ENCODE data around the gene COX19. TPM values are rescaled to one million over a fixed set of nuclear protein-coding genes. Genes with fewer than 3 reads are reported as not detected.

COX19 gene
- total RNA-seq, 5 donors from 2014 or later (not counting 1 experiment from before 2014, with no cell fraction given): 38.0 to 50.9 (median 43.7) TPM

DNA sequence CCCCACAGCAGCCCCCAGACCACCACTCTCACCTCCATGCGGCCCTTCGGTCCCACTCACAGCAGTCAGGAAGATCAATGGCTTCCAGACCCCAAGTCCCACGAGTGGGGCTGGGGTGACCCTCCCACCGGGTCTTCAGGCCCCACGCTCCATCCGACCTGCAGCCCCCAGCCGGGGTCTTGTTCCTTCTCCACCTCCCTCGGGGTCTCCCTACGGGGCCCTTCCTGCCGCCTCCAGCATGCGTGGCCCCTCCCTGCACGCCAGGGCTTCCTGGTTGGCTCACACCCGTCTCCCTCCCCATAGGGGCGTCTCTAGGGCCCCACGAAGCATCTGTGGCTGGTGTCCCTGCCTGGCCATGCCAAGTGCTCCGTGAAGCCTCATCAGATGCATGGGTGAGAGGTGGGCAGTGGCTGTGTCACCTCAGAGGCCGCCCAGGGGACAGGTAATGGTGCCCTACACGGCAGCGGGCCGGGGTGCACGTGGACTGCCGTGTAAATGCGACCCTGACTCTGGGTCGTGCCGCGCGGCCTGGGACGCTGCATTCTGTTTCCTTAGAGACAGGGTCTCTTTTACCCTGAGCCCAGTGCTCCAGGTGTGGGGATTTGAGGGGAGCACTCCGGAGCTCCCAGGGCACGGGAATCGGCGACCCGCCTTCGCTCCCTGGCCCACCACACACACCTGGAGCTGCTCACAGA, 40.7 kb downstream of the COX19 start:
- no peak overlapping the region for H3K27ac Mint-ChIP-seq
- Histone ChIP-seq H3K36me3 (ENCODE audit: control insufficient read depth in 2 of 2, extremely low read depth in 1 of 2, insufficient read depth in 1 of 2, low read length in 1 of 2) (no peaks in the 10 kb centered on the region), H3K27me3 (replicated peaks in 1 of 2; ENCODE audit: control insufficient read depth in 2 of 2, extremely low read depth in 1 of 2, insufficient read depth in 2 of 2, low read length in 1 of 2) (peaks cover 0 to 2% of the 10 kb centered on the region in 2 experiments), H3K4me3 (ENCODE audit: control insufficient read depth in 1 of 2, extremely low read depth in 1 of 2, low read length in 1 of 2) (no peak overlapping the region), H3K27ac (ENCODE audit: low read length) (no peak overlapping the region), H3K4me1 (ENCODE audit: control insufficient read depth in 1 of 2, extremely low read depth in 1 of 2, insufficient read depth in 2 of 2, low read length in 2 of 2) (peaks cover 0 to 31% of the 10 kb centered on the region in 2 experiments), H3K9me3 (no peaks in the 10 kb centered on the region)
- no peaks in the 10 kb centered on the region for H3K9me3 Mint-ChIP-seq
- 93% methylated on average over 12 of the region's 34 CpGs for WGBS (ENCODE audit: insufficient coverage)
- POLR2A ChIA-PET: no interaction called here
- no peaks in the 10 kb centered on the region for H3K36me3 Mint-ChIP-seq
- no peak overlapping the region for H3K4me3 Mint-ChIP-seq
- ATAC-seq (replicated peaks in 1 of 4) (no peak), DNase-seq (no peak)
- CTCF ChIA-PET: no interaction called here
- H3K4me1 Mint-ChIP-seq: peaks cover 0 to 12% (median 7%) of the 10 kb centered on the region in 3 donors
- H3K27me3 Mint-ChIP-seq: no peaks in the 10 kb centered on the region

DNA sequence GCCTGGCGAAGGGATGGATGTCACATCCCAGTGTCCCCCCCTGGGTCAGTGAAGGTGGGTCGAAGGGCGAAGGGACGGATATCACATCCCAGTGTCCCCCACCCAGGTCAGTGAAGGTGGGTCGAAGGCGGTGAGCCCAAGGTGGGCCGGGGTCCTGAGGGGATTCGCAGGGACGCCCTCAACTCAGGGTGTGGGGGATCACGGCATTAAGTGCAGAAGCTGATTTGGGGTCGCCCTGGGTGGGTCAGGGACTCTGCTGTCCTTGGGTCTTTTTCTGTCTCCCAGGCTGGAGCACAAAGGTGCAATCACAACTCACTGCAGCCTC, 42.7 kb downstream of the COX19 start:
- WGBS (ENCODE audit: insufficient coverage): 96% methylated on average over 11 of the region's 11 CpGs
- DNase-seq: no peak
- H3K4me1 ChIP-seq (ENCODE audit: control insufficient read depth in 1 of 2, extremely low read depth in 1 of 2, insufficient read depth in 2 of 2, low read length in 2 of 2): peaks cover 0 to 44% of the 10 kb centered on the region in 2 experiments
- no peaks in the 10 kb centered on the region for H3K36me3 ChIP-seq (ENCODE audit: control insufficient read depth in 2 of 2, extremely low read depth in 1 of 2, insufficient read depth in 1 of 2, low read length in 1 of 2)
- no peaks in the 10 kb centered on the region for H3K27me3 Mint-ChIP-seq
- CTCF ChIA-PET: no interaction called here
- H3K4me3 ChIP-seq (ENCODE audit: control insufficient read depth in 1 of 2, extremely low read depth in 1 of 2, low read length in 1 of 2): no peak overlapping the region
- no peaks in the 10 kb centered on the region for H3K9me3 ChIP-seq
- H3K4me3 Mint-ChIP-seq: no peak overlapping the region
- H3K27me3 ChIP-seq (replicated peaks in 1 of 2; ENCODE audit: control insufficient read depth in 2 of 2, extremely low read depth in 1 of 2, insufficient read depth in 2 of 2, low read length in 1 of 2): peaks cover 0 to 2% of the 10 kb centered on the region in 2 experiments
- H3K9me3 Mint-ChIP-seq: no peaks in the 10 kb centered on the region
- H3K27ac ChIP-seq (ENCODE audit: low read length): no peak overlapping the region
- no peak for ATAC-seq (replicated peaks in 1 of 4)
- H3K36me3 Mint-ChIP-seq: no peaks in the 10 kb centered on the region
- H3K4me1 Mint-ChIP-seq: peaks cover 0 to 21% (median 14%) of the 10 kb centered on the region in 3 donors
- POLR2A ChIA-PET: no interaction called here
- H3K27ac Mint-ChIP-seq: no peak overlapping the region

DNA sequence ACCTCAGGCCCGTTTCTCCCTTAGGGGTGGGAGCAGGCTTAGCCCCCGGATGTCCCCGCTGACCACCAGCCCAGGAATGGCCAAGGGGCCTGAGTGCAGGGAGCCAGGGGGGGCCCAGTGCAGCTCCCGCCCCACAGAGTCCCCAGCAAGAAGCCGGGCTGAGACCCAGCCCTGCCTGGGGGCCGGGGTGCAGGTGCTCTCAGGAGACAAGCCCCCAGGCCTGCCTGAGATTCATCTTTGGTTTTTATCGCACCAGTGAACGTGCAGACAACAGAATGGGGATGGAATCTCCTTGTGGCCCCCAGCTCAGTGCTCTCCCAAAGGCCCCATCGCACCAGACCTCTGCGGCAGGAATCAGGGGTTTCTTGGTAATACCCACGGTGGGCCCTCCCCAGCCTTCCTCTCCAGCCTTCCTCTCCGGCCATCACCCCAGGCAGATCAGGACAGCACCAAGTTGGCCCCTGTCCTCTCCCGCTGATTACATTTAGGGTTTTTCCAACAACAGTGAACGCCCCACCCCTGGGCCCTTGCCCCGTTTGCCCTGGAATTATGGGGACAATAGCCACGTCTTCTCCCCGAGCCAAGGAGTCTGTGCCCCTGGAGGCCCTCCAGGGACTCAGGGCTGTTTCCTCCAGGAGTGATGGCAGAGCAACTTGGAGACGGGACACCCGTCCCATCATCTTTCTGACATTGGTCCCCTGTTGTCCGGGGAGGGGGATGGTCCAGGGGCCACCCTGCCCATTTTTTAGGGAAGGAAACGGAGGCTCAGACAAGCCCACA, 43.3 kb downstream of the COX19 start:
- ChIA-PET CTCF (no interaction called here), POLR2A (no interaction called here)
- Histone ChIP-seq H3K4me1 (ENCODE audit: control insufficient read depth in 1 of 2, extremely low read depth in 1 of 2, insufficient read depth in 2 of 2, low read length in 2 of 2) (peaks cover 0 to 50% of the 10 kb centered on the region in 2 experiments), H3K27ac (ENCODE audit: low read length) (no peak overlapping the region), H3K36me3 (ENCODE audit: control insufficient read depth in 2 of 2, extremely low read depth in 1 of 2, insufficient read depth in 1 of 2, low read length in 1 of 2) (no peaks in the 10 kb centered on the region), H3K9me3 (no peaks in the 10 kb centered on the region), H3K27me3 (replicated peaks in 1 of 2; ENCODE audit: control insufficient read depth in 2 of 2, extremely low read depth in 1 of 2, insufficient read depth in 2 of 2, low read length in 1 of 2) (peaks cover 0 to 2% of the 10 kb centered on the region in 2 experiments), H3K4me3 (ENCODE audit: control insufficient read depth in 1 of 2, extremely low read depth in 1 of 2, low read length in 1 of 2) (no peak overlapping the region)
- no peak for ATAC-seq (replicated peaks in 1 of 4)
- Mint-ChIP-seq H3K27me3 (no peaks in the 10 kb centered on the region), H3K4me1 (peaks cover 0 to 24% (median 14%) of the 10 kb centered on the region in 3 donors), H3K4me3 (no peak overlapping the region), H3K9me3 (no peaks in the 10 kb centered on the region), H3K36me3 (no peaks in the 10 kb centered on the region), H3K27ac (peak overlapping the region in 1 of 2 donors; percentile 58)
- DNase-seq: no peak
- WGBS (ENCODE audit: insufficient coverage): 94% methylated on average over 19 of the region's 21 CpGs

DNA sequence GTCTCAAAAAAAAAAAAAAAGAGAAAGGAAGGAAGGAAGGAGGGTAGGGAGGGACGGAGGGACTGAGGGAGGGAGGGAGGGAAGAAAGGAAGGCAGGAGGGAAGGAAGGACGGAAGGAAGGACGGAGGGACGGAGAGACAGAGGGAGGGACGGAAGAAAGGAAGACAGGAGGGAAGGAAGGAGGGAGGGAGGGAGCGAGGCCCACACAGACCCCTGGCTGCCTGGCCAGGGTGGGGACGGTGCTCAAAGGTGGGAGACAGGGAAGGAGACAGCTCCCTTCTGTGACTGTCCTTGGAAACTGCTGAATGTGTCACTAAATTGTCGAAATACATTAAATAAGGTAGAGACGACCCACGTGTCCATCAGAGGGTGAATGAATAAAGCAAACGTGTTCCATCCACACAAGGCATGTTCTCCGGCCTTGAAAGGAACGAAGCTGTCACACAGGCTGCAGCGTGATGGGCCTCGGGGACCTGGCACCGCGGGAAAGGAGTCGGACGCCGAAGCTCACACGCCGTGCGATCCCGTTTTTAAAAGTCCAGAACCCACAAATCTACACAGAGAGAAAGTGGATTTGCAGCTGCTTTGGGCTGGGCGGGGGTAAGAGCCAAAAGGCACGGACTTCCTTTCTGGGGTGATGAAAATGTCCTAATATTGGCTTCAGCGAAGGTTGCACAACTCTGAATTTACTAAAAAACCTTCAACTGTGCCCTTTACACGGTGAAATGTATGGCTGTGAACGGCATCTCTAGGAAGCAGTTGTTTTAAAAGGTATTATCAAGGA, 44.2 kb downstream of the COX19 start:
- H3K36me3 ChIP-seq (ENCODE audit: control insufficient read depth in 2 of 2, extremely low read depth in 1 of 2, insufficient read depth in 1 of 2, low read length in 1 of 2): no peaks in the 10 kb centered on the region
- Mint-ChIP-seq H3K27ac (no peak overlapping the region), H3K36me3 (no peaks in the 10 kb centered on the region), H3K27me3 (no peaks in the 10 kb centered on the region), H3K9me3 (no peaks in the 10 kb centered on the region), H3K4me1 (peaks cover 0 to 21% (median 10%) of the 10 kb centered on the region in 3 donors), H3K4me3 (no peak overlapping the region)
- ATAC-seq (replicated peaks in 1 of 4) (no peak), DNase-seq (no peak)
- no peaks in the 10 kb centered on the region for H3K9me3 ChIP-seq
- no peak overlapping the region for H3K4me3 ChIP-seq (ENCODE audit: control insufficient read depth in 1 of 2, extremely low read depth in 1 of 2, low read length in 1 of 2)
- 93% methylated on average over 11 of the region's 29 CpGs for WGBS (ENCODE audit: insufficient coverage)
- no peak overlapping the region for H3K27ac ChIP-seq (ENCODE audit: low read length)
- H3K4me1 ChIP-seq (ENCODE audit: control insufficient read depth in 1 of 2, extremely low read depth in 1 of 2, insufficient read depth in 2 of 2, low read length in 2 of 2): peaks cover 0 to 52% of the 10 kb centered on the region in 2 experiments
- ChIA-PET POLR2A (no interaction called here), CTCF (no interaction called here)
- peaks cover 0 to under 1% of the 10 kb centered on the region in 2 experiments for H3K27me3 ChIP-seq (replicated peaks in 1 of 2; ENCODE audit: control insufficient read depth in 2 of 2, extremely low read depth in 1 of 2, insufficient read depth in 2 of 2, low read length in 1 of 2)

DNA sequence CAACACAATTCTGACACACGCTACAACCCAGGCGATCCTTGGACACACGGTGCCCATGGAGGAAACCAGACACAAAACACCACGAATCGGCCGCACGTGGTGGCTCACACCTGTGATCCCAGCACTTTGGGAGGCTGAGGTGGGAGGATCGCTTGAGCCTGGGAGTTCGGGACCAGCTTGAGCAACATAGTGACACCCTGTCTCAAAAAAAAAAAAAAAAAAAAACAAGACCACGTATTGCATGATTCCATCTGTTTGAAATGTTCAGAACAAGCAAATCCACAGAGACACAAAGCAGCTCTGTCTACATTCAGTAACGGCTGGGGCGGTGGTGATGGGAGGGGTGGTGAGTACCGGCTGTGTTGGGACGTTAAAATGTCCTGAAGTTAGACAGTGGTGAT, 46.0 kb downstream of the COX19 start:
- Histone ChIP-seq H3K27ac (ENCODE audit: low read length) (no peak overlapping the region), H3K36me3 (ENCODE audit: control insufficient read depth in 2 of 2, extremely low read depth in 1 of 2, insufficient read depth in 1 of 2, low read length in 1 of 2) (no peaks in the 10 kb centered on the region), H3K9me3 (no peaks in the 10 kb centered on the region), H3K4me3 (ENCODE audit: control insufficient read depth in 1 of 2, extremely low read depth in 1 of 2, low read length in 1 of 2) (no peak overlapping the region), H3K4me1 (ENCODE audit: control insufficient read depth in 1 of 2, extremely low read depth in 1 of 2, insufficient read depth in 2 of 2, low read length in 2 of 2) (peaks cover 3 to 58% of the 10 kb centered on the region in 2 experiments), H3K27me3 (replicated peaks in 1 of 2; ENCODE audit: control insufficient read depth in 2 of 2, extremely low read depth in 1 of 2, insufficient read depth in 2 of 2, low read length in 1 of 2) (no peaks in the 10 kb centered on the region)
- ChIA-PET CTCF (no interaction called here), POLR2A (interaction anchor here in 1 of 2 donors (0.6 kb wide), 1 partner anchor 78 kb away, joined by 5 read pairs; no protein-coding TSS in a partner anchor)
- Mint-ChIP-seq H3K4me1 (peaks cover 0 to 28% (median 17%) of the 10 kb centered on the region in 3 donors), H3K9me3 (no peaks in the 10 kb centered on the region), H3K27me3 (no peaks in the 10 kb centered on the region), H3K27ac (peak overlapping the region; percentile 52 to 75), H3K4me3 (no peak overlapping the region), H3K36me3 (no peaks in the 10 kb centered on the region)
- DNase-seq (no peak), ATAC-seq (replicated peaks in 1 of 4) (no peak)
- WGBS (ENCODE audit: insufficient coverage): 89% methylated on average over 10 of the region's 14 CpGs

DNA sequence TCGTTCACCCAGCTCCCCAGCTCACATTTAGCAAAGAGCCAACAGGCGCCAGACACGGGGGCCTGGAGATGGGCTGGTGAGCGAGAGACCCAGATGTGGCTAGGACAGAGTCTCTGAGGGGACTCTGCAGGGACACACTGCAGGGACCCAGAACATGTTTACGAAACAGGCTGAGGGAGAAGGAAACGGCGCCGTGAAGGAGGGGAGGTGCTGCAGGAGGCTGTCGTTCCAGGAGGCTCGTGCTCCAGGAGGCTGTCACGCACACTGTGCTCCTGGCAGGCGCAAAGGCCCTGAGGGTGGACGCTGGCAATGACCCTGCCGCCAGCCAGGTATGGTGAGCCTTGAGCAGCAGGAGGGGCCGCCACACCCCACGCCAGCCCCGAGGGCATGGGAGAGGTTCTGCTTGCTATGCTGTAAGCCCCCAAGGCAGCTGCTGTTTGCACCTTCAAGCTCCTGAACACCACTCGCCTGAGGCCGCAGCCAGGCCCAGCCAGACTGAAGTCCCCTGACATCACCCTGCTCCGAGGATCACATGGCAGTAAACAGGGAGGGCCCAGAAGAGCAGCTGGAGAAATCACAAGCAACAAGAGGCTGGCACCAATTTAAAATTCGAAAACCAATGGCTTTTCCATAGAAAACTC, 48.2 kb downstream of the COX19 start:
- Histone ChIP-seq H3K27me3 (replicated peaks in 1 of 2; ENCODE audit: control insufficient read depth in 2 of 2, extremely low read depth in 1 of 2, insufficient read depth in 2 of 2, low read length in 1 of 2) (no peaks in the 10 kb centered on the region), H3K4me3 (ENCODE audit: control insufficient read depth in 1 of 2, extremely low read depth in 1 of 2, low read length in 1 of 2) (no peak overlapping the region), H3K27ac (ENCODE audit: low read length) (no peak overlapping the region), H3K4me1 (ENCODE audit: control insufficient read depth in 1 of 2, extremely low read depth in 1 of 2, insufficient read depth in 2 of 2, low read length in 2 of 2) (peaks cover 15 to 78% of the 10 kb centered on the region in 2 experiments), H3K9me3 (no peaks in the 10 kb centered on the region), H3K36me3 (ENCODE audit: control insufficient read depth in 2 of 2, extremely low read depth in 1 of 2, insufficient read depth in 1 of 2, low read length in 1 of 2) (no peaks in the 10 kb centered on the region)
- POLR2A ChIA-PET: no interaction called here
- peaks cover 7 to 40% (median 28%) of the 10 kb centered on the region in 3 donors for H3K4me1 Mint-ChIP-seq
- H3K36me3 Mint-ChIP-seq: no peaks in the 10 kb centered on the region
- DNase-seq: peak in 1 of 35 experiments; percentile 2
- CTCF ChIA-PET: no interaction called here
- 88% methylated on average over 16 of the region's 21 CpGs for WGBS (ENCODE audit: insufficient coverage)
- H3K27ac Mint-ChIP-seq: peak overlapping the region; percentile 5 to 55
- no peak overlapping the region for H3K4me3 Mint-ChIP-seq
- ATAC-seq (replicated peaks in 1 of 4): no peak
- no peaks in the 10 kb centered on the region for H3K27me3 Mint-ChIP-seq
- no peaks in the 10 kb centered on the region for H3K9me3 Mint-ChIP-seq

Data from T-cell (primary cell).